Breast epithelium (tissue), 4 donors: ENCODE data around the gene C12orf75. TPM values are rescaled to one million over a fixed set of nuclear protein-coding genes. Genes with fewer than 3 reads are reported as not detected.

ENCODE experiments used
- DNase-seq, 2 donors: peaks; one replicate each; pipeline ENCODE4 v3.0.0-alpha.2; 2019; ENCODE audit warnings: low spot score in 2 of 2
- H3K27ac ChIP-seq, 2 donors: fragments of 200-600 bp; sonication (generic) in 1 of 2; one replicate each; pipeline ENCODE4 v1.5.1; 2016 to 2019; ENCODE audit warnings: mild to moderate bottlenecking in 1 of 2
- H3K27me3 ChIP-seq, 2 donors: fragments of 200-600 bp; sonication (generic) in 1 of 2; one replicate each; pipeline versions ENCODE4 v1.5.1 to v1.6.0; 2017 to 2019; ENCODE audit warnings: control low read depth in 1 of 2, mild to moderate bottlenecking in 1 of 2
- H3K36me3 ChIP-seq: fragments of 200-600 bp; one replicate; pipeline ENCODE4 v1.5.1; 2019
- H3K4me1 ChIP-seq, 2 donors: fragments of 200-600 bp; sonication (generic); one replicate each; pipeline ENCODE4 v1.5.1; 2016 to 2019; ENCODE audit warnings: control low read depth in 1 of 2
- H3K4me3 ChIP-seq, 3 donors: fragments of 200-600 bp; sonication (generic); 1 replicate in 2 of 3; 2 replicates in 1 of 3; pipeline ENCODE4 v1.5.1; 2016 to 2019; ENCODE audit warnings: mild to moderate bottlenecking in 3 of 3, moderate library complexity in 2 of 3
- H3K9me3 ChIP-seq, 2 donors: fragments of 200-600 bp; sonication (generic) in 1 of 2; one replicate each; pipeline ENCODE4 v1.5.1; 2016 to 2019; ENCODE audit warnings: control low read depth in 1 of 2
- CTCF ChIP-seq, 3 donors: fragments of 450-650 bp; IDR thresholded peaks; one replicate each; pipeline ENCODE4 v1.5.1; 2016 to 2017; ENCODE audit warnings: antibody characterized with exemption in 3 of 3, mild to moderate bottlenecking in 3 of 3, moderate library complexity in 3 of 3
- POLR2A ChIP-seq: fragments of 450-650 bp; IDR thresholded peaks from one replicate; pipeline ENCODE4 v1.6.1; 2016; ENCODE audit warnings: antibody characterized with exemption, mild to moderate bottlenecking, moderate library complexity
- POLR2AphosphoS5 ChIP-seq, 3 donors: sonication (generic); formaldehyde crosslinking; IDR thresholded peaks; one replicate each; pipeline ENCODE4 v1.6.1; 2017; ENCODE audit warnings: antibody characterized with exemption in 3 of 3
- intact Hi-C: fragments of 100-400 bp; cut with DNase I; formaldehyde crosslinking; loops from one replicate; pipeline ENCODE4 v1.15.1; 2023; ENCODE audit warnings: low total_unique reads
- total RNA-seq, 3 donors: library from RNA; depleted of rRNA; stranded (reverse); fragments of >200 nt; gene quantifications; one replicate each; pipeline ENCODE4 v1.1.0, GENCODE V29; 2016

The C12orf75 gene
- total RNA-seq, 3 donors from 2014 or later, result 2.4 to 20.9 (median 20.0) TPM

DNA sequence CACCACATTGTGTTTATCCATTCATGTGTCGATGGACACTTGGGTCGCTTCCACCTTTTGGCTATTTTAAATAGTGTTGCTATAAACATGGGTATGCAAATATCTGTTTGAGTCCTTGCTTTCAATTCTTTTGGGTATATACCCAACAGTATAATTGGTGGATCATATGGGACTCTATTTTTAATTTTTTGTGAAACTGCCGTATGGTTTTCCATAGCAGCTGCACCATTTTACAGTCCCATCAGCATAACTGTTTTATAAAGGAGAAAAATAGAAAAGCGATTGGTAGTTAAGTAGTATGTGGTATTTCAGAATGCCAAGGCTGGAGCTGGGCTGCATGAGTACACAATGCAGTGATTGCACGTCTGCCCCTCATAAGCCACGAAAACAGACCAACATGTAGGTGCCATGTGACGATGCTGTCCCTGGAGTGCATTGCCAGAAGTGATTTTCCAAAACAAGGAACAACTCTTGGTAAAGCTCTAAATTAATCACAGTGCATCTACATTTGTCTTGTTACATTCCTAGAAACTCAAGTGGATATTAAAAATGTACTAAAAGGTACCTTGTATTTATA, 83.5 kb downstream of the C12orf75 start:
- intact Hi-C loops, result loop anchor here (10.0 kb wide), 1 partner anchor 821 kb away; no protein-coding TSS in a partner anchor
- Histone ChIP-seq H3K27me3 (no peaks in the 10 kb centered on the region), H3K27ac (no peak overlapping the region), H3K4me1 (no peaks in the 10 kb centered on the region), H3K9me3 (no peaks in the 10 kb centered on the region), H3K36me3 (no peaks in the 10 kb centered on the region), H3K4me3 (no peak overlapping the region)
- TF ChIP-seq POLR2AphosphoS5 (IDR thresholded peaks at IDR 0.05) (no peak), CTCF (IDR thresholded peaks at IDR 0.05) (no peak), POLR2A (no peak)
- DNase-seq, result no peak

DNA sequence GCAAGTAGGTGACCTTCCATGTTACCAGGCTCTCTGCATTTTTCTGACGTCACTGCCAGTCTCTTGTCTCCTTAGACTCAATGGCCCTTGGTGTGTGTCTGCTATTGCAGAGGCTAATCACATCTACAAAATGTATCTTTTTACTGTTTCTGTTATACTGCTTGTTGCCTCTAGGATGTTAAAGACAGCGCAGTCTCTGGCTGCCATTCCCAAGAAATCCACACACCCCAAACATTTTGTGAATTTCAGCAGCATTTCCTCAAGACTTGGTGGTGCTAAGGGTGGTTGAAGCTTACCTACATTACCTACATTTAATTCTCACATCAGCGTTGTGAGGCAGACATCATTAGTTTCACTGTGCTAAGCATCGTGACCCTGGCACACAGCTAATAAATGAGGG, 87.2 kb downstream of the C12orf75 start:
- intact Hi-C loops, result loop anchor here (5.0 to 10.0 kb wide), 2 partner anchors 730 to 817 kb away; no protein-coding TSS in a partner anchor
- TF ChIP-seq POLR2AphosphoS5 (IDR thresholded peaks at IDR 0.05), result no peak
- H3K9me3 ChIP-seq, result no peaks in the 10 kb centered on the region
- no peaks in the 10 kb centered on the region for H3K4me1 ChIP-seq
- H3K27me3 ChIP-seq, result no peaks in the 10 kb centered on the region
- DNase-seq, result no peak
- no peak overlapping the region for H3K4me3 ChIP-seq
- no peaks in the 10 kb centered on the region for H3K36me3 ChIP-seq
- no peak overlapping the region for H3K27ac ChIP-seq

GRCh38 chr12:105418229-105418628, 87.7 kb downstream of the C12orf75 start:
- no peaks in the 10 kb centered on the region for H3K27me3 ChIP-seq
- DNase-seq, result no peak
- H3K4me3 ChIP-seq, result no peak overlapping the region
- no peaks in the 10 kb centered on the region for H3K4me1 ChIP-seq
- H3K27ac ChIP-seq, result no peak overlapping the region
- H3K36me3 ChIP-seq, result no peaks in the 10 kb centered on the region
- no peaks in the 10 kb centered on the region for H3K9me3 ChIP-seq
- no peak for TF ChIP-seq POLR2AphosphoS5 (IDR thresholded peaks at IDR 0.05)
- TF ChIP-seq POLR2A, result no peak
- intact Hi-C loops, result loop anchor here (5.0 to 10.0 kb wide), 2 partner anchors 729 to 817 kb away; no protein-coding TSS in a partner anchor

DNA sequence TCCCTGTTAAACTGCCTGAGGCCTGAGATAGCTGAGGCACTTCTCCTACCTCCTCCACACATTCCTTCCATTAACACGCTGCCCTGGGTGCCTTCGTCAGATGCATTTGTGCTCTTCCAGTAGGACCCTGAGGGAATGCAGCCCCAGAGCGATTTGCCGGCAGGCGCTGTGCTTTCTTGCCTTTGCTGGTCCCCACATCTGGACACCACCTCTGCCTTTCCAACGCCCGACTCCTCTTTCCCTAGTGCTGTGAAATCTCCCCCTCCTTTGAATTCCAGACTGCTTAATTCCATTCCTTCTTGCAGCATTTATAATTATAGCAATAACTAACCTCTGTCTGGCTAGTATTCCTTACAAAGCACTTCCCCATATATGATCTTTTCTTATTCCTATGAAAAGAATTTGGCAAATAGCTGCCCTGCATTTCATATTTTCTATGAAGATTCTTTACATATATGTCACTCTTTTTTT, 88.4 kb downstream of the C12orf75 start:
- no peak overlapping the region for H3K27ac ChIP-seq
- no peak overlapping the region for H3K4me3 ChIP-seq
- no peaks in the 10 kb centered on the region for H3K4me1 ChIP-seq
- TF ChIP-seq POLR2A (no peak), CTCF (IDR thresholded peaks at IDR 0.05) (no peak), POLR2AphosphoS5 (IDR thresholded peaks at IDR 0.05) (no peak)
- DNase-seq, result no peak
- H3K9me3 ChIP-seq, result no peaks in the 10 kb centered on the region
- H3K36me3 ChIP-seq, result no peaks in the 10 kb centered on the region
- H3K27me3 ChIP-seq, result no peaks in the 10 kb centered on the region
- intact Hi-C loops, result loop anchor here (5.0 to 10.0 kb wide), 2 partner anchors 728 to 816 kb away; no protein-coding TSS in a partner anchor

- H3K27me3 ChIP-seq, result no peaks in the 10 kb centered on the region
- no peak overlapping the region for H3K27ac ChIP-seq
- H3K4me1 ChIP-seq, result no peaks in the 10 kb centered on the region
- H3K9me3 ChIP-seq, result no peaks in the 10 kb centered on the region
- no peak overlapping the region for H3K4me3 ChIP-seq
- DNase-seq, result no peak
- no peaks in the 10 kb centered on the region for H3K36me3 ChIP-seq
- TF ChIP-seq POLR2A (no peak), CTCF (IDR thresholded peaks at IDR 0.05) (no peak), POLR2AphosphoS5 (IDR thresholded peaks at IDR 0.05) (no peak)
- intact Hi-C loops, result loop anchor here (5.0 to 10.0 kb wide), 2 partner anchors 728 to 815 kb away; no protein-coding TSS in a partner anchor
Measured at GRCh38 chr12:105419606-105420005, 89.1 kb downstream of the C12orf75 start.

- no peaks in the 10 kb centered on the region for H3K27me3 ChIP-seq
- intact Hi-C loops, result no loop called here
- no peak overlapping the region for H3K27ac ChIP-seq
- H3K36me3 ChIP-seq, result no peaks in the 10 kb centered on the region
- TF ChIP-seq POLR2A (no peak), POLR2AphosphoS5 (IDR thresholded peaks at IDR 0.05) (no peak), CTCF (IDR thresholded peaks at IDR 0.05) (no peak)
- no peak for DNase-seq
- H3K4me3 ChIP-seq, result no peak overlapping the region
- H3K4me1 ChIP-seq, result no peaks in the 10 kb centered on the region
- no peaks in the 10 kb centered on the region for H3K9me3 ChIP-seq
Measured at GRCh38 chr12:105420046-105420445, 89.6 kb downstream of the C12orf75 start.
